Neural cell (in vitro differentiated cells): Measurements from ENCODE around the gene SERPINB10. TPM values are rescaled to one million over a fixed set of nuclear protein-coding genes. Genes with fewer than 3 reads are reported as not detected.

Experiments
- H2AFZ ChIP-seq: fragments of 200-600, 300-800 bp; sonication (generic), shearing (Covaris generic); 2 replicates; pipeline ENCODE4 v1.6.0; 2014; ENCODE audit warnings: low read depth, mild to moderate bottlenecking, antibody characterized with exemption, low read length, moderate library complexity
- H3F3A ChIP-seq: fragments of 200-600 bp; shearing (Covaris generic); 2 replicates; pipeline ENCODE4 v1.6.1; 2016; ENCODE audit warnings: mild to moderate bottlenecking, moderate library complexity, mixed read lengths, antibody characterized with exemption, low read length; ENCODE audit not compliant: insufficient read depth, poor library complexity, severe bottlenecking
- H3K27ac ChIP-seq: fragments of 200-600, 300-800 bp; sonication (generic), shearing (Covaris generic); 2 replicates; pipeline ENCODE4 v1.5.1; 2014; ENCODE audit warnings: mild to moderate bottlenecking, low read length, moderate library complexity
- H3K27me3 ChIP-seq: fragments of 300-800, 200-600 bp; sonication (generic), shearing (Covaris generic); 2 replicates; pipeline ENCODE4 v1.6.0; 2014; ENCODE audit warnings: mild to moderate bottlenecking, low read depth, low read length, moderate library complexity; ENCODE audit not compliant: insufficient read depth
- H3K36me3 ChIP-seq: fragments of 300-800, 200-600 bp; sonication (generic), shearing (Covaris generic); 2 replicates; pipeline ENCODE4 v1.5.1; 2014; ENCODE audit warnings: mild to moderate bottlenecking, antibody characterized with exemption, low read length, moderate library complexity; ENCODE audit not compliant: insufficient read depth
- H3K4me2 ChIP-seq: fragments of 300-800, 200-600 bp; sonication (generic), shearing (Covaris generic); 2 replicates; pipeline ENCODE4 v1.6.0; 2014; ENCODE audit warnings: mild to moderate bottlenecking, low read length
- H3K4me3 ChIP-seq: fragments of 300-800, 200-600 bp; sonication (generic), shearing (Covaris generic); 2 replicates; pipeline ENCODE4 v1.5.1; 2014; ENCODE audit warnings: mild to moderate bottlenecking, low read length, moderate library complexity
- H3K79me2 ChIP-seq: fragments of 200-600 bp; shearing (Covaris generic); replicated peaks from 2 replicates; pipeline ENCODE4 v1.6.0; 2014; ENCODE audit warnings: mild to moderate bottlenecking, low read length, moderate library complexity; ENCODE audit not compliant: insufficient read depth
- H3K9ac ChIP-seq: fragments of 300-800, 200-600 bp; sonication (generic), shearing (Covaris generic); 2 replicates; pipeline ENCODE4 v1.6.1; 2016; ENCODE audit warnings: mild to moderate bottlenecking, low read length, mixed read lengths
- H3K9me2 ChIP-seq: fragments of 200-600 bp; shearing (Covaris generic); 2 replicates; pipeline ENCODE4 v1.6.1; 2016; ENCODE audit warnings: mild to moderate bottlenecking, low read length, mixed read lengths; ENCODE audit not compliant: insufficient read depth
- H3K9me3 ChIP-seq: fragments of 200-600, 300-800 bp; sonication (generic), shearing (Covaris generic); 2 replicates; pipeline ENCODE4 v1.6.1; 2016; ENCODE audit warnings: mild to moderate bottlenecking, mixed run types, low read length, moderate library complexity, mixed read lengths
- H4K20me1 ChIP-seq: fragments of 200-600 bp; shearing (Covaris generic); 2 replicates; pipeline ENCODE4 v1.6.1; 2016; ENCODE audit warnings: mild to moderate bottlenecking, mixed run types; ENCODE audit not compliant: insufficient read depth
- CTCF ChIP-seq: fragments of 450-650 bp; IDR thresholded peaks from 2 replicates; pipeline ENCODE4 v1.5.1; 2014; ENCODE audit warnings: antibody characterized with exemption, mild to moderate bottlenecking, moderate library complexity; ENCODE audit not compliant: poor library complexity, severe bottlenecking
- EP300 ChIP-seq: fragments of 450-650 bp; conservative IDR thresholded peaks from 2 replicates; pipeline ENCODE4 v1.6.1; 2014; ENCODE audit warnings: antibody characterized with exemption, mild to moderate bottlenecking, moderate library complexity; ENCODE audit not compliant: poor library complexity, severe bottlenecking
- EZH2 ChIP-seq: fragments of 200-600, 300-800 bp; shearing (Covaris generic), sonication (generic); IDR thresholded peaks from 2 replicates; pipeline ENCODE4 v1.6.1; 2014; ENCODE audit warnings: antibody characterized with exemption, low read length, borderline replicate concordance, mild to moderate bottlenecking; ENCODE audit not compliant: insufficient read depth, poor library complexity, severe bottlenecking
- MXI1 ChIP-seq: fragments of 450-650 bp; conservative IDR thresholded peaks from 2 replicates; pipeline ENCODE4 v1.6.1; 2014; ENCODE audit warnings: antibody characterized with exemption, mild to moderate bottlenecking; ENCODE audit not compliant: poor library complexity, severe bottlenecking
- POLR2AphosphoS5 ChIP-seq: IDR thresholded peaks from 2 replicates; pipeline ENCODE4 v1.6.1; 2012
- RAD21 ChIP-seq: fragments of 450-650 bp; conservative IDR thresholded peaks from 2 replicates; pipeline ENCODE4 v1.6.1; 2014; ENCODE audit warnings: antibody characterized with exemption, mild to moderate bottlenecking, moderate library complexity
- REST ChIP-seq: IDR thresholded peaks from 2 replicates; pipeline ENCODE4 v1.6.1; 2012; ENCODE audit warnings: borderline replicate concordance
- SMC3 ChIP-seq: fragments of 450-650 bp; conservative IDR thresholded peaks from 2 replicates; pipeline ENCODE4 v1.6.1; 2014; ENCODE audit warnings: antibody characterized with exemption, mild to moderate bottlenecking, moderate library complexity; ENCODE audit not compliant: poor library complexity
- TAF1 ChIP-seq: IDR thresholded peaks from 2 replicates; pipeline ENCODE4 v1.6.1; 2012; ENCODE audit warnings: low read depth
- polyA plus RNA-seq: library from polyadenylated mRNA; depleted of rRNA; stranded (reverse); fragments of >200 nt; gene quantifications from 2 replicates; pipeline ENCODE4 v1.2.3, GENCODE V29; 2014

Gene SERPINB10
- polyA plus RNA-seq, 1 donor from 2014 or later = not detected

GRCh38 chr18:63889626-63890025 lies 18.1 kb upstream of the SERPINB10 start:
- Histone ChIP-seq H3K79me2 (no peaks in the 10 kb centered on the region), H3K9ac (no peak overlapping the region), H3K36me3 (no peaks in the 10 kb centered on the region)

GRCh38 chr18:63890237-63890949 lies 17.4 kb upstream of the SERPINB10 start:
- Histone ChIP-seq H3K27me3 (no peaks in the 10 kb centered on the region), H2AFZ (no peak overlapping the region), H3F3A (no peaks in the 10 kb centered on the region), H4K20me1 (no peaks in the 10 kb centered on the region), H3K9ac (no peak overlapping the region), H3K27ac (no peak overlapping the region), H3K4me3 (no peak overlapping the region), H3K36me3 (no peaks in the 10 kb centered on the region), H3K9me3 (no peaks in the 10 kb centered on the region), H3K4me2 (no peak overlapping the region), H3K79me2 (no peaks in the 10 kb centered on the region), H3K9me2 (no peaks in the 10 kb centered on the region)
- no peak for TF ChIP-seq EZH2
- TF ChIP-seq RAD21 = no peak
- TF ChIP-seq POLR2AphosphoS5 = no peak
- no peak for TF ChIP-seq MXI1
- no peak for TF ChIP-seq EP300
- no peak for TF ChIP-seq SMC3
- TF ChIP-seq CTCF = no peak

More at GRCh38 chr18:63889626-63890025, 18.1 kb upstream of the SERPINB10 start:
- H4K20me1 ChIP-seq = no peaks in the 10 kb centered on the region
- H2AFZ ChIP-seq = no peak overlapping the region
- H3K9me3 ChIP-seq = no peaks in the 10 kb centered on the region
- TF ChIP-seq MXI1 (no peak), CTCF (no peak), SMC3 (no peak), EZH2 (no peak), TAF1 (no peak), EP300 (no peak), RAD21 (no peak), POLR2AphosphoS5 (no peak), REST (no peak)
- no peak overlapping the region for H3K4me3 ChIP-seq
- no peaks in the 10 kb centered on the region for H3K9me2 ChIP-seq
- no peak overlapping the region for H3K4me2 ChIP-seq
- no peak overlapping the region for H3K27ac ChIP-seq
- H3K27me3 ChIP-seq = no peaks in the 10 kb centered on the region
- no peaks in the 10 kb centered on the region for H3F3A ChIP-seq
